ENCODE data around the gene ARCN1. TPM values are rescaled to one million over a fixed set of nuclear protein-coding genes. Genes with fewer than 3 reads are reported as not detected.

ARCN1 gene
- total RNA-seq, 1 experiment from 2014 or later: 136 TPM

DNA sequence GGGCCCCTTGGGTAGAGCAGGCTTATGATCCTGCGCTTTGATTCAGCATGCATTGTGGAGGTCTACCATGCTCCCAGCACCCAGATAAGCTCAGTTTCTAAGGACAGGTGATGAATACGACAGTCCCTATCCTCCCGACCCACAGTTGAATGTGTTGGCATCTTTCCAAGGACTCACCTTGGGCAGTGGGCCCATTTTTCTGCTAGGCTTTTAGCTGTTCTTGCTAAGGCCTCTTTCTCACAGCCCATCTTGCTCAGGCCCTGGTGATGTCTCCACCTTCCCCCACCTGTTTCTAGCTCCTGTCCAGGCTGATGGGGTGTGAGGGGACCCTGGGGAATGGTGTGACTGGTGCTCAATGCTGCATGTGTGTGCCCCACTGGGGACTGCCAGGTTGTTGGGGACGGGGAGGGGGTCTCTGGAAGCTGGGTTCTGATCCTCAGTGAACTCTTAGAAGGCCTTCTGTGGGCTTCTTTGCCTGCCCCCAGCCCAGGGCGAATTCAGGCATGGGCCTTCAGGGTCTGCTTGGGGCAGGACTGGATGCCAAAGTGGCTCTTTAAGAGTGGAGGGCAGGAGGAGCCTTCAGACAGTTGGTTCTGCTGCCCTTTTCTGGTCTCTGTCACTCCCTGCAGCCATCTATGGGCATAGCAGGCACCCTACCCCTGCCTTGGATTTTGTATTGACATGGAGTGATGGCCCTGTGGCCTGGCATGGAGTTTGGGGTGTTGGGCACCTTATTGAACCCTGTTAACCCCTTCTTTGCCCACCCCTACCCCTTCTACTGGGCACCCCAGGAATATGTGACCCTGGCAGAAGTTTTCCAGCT, 68.3 kb downstream of the ARCN1 start:
- Histone ChIP-seq H3K36me3 (replicated peaks; ENCODE audit: control insufficient read depth, insufficient read depth, low read length) (peaks cover 29% of the 10 kb centered on the region), H3K4me3 (ENCODE audit: insufficient read depth, low read depth, low read length) (no peak overlapping the region), H3K27me3 (ENCODE audit: control insufficient read depth, insufficient read depth, low read length) (no peaks in the 10 kb centered on the region)
- no peak for DNase-seq

DNA sequence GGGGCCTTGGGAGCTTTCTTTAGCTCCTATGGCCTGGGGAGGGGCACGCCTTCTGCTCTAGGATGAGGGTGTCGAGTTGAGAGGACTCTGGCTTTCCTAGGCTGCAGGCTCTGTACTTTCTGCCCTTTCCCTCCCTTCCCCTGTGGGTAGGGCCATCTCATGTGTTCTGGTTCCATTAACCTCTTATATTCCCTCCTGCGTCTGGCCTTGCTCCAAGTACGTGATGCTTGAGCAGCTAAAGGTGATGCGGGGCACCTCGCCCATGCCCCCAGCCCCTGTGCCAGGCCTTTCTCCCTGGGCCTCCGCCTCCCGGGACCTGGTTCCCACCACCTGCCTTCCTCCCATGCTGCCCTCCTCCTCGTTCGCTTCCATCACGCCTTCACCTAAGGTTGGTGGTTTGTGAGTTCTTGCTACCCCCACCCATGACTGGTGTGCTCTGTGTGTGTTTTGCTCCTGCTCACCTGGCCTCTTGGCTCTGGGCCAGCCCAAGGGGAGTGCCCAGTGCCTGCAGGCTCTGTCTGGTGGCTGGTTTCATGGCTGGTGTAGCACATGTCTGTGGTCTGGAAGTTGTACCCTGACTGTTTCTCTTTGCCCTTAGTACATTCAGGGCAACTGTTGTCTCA, 69.3 kb downstream of the ARCN1 start:
- Histone ChIP-seq H3K4me3 (ENCODE audit: insufficient read depth, low read depth, low read length) (no peak overlapping the region), H3K36me3 (replicated peaks; ENCODE audit: control insufficient read depth, insufficient read depth, low read length) (peaks cover 25% of the 10 kb centered on the region), H3K27me3 (ENCODE audit: control insufficient read depth, insufficient read depth, low read length) (no peaks in the 10 kb centered on the region)
- DNase-seq: no peak

DNA sequence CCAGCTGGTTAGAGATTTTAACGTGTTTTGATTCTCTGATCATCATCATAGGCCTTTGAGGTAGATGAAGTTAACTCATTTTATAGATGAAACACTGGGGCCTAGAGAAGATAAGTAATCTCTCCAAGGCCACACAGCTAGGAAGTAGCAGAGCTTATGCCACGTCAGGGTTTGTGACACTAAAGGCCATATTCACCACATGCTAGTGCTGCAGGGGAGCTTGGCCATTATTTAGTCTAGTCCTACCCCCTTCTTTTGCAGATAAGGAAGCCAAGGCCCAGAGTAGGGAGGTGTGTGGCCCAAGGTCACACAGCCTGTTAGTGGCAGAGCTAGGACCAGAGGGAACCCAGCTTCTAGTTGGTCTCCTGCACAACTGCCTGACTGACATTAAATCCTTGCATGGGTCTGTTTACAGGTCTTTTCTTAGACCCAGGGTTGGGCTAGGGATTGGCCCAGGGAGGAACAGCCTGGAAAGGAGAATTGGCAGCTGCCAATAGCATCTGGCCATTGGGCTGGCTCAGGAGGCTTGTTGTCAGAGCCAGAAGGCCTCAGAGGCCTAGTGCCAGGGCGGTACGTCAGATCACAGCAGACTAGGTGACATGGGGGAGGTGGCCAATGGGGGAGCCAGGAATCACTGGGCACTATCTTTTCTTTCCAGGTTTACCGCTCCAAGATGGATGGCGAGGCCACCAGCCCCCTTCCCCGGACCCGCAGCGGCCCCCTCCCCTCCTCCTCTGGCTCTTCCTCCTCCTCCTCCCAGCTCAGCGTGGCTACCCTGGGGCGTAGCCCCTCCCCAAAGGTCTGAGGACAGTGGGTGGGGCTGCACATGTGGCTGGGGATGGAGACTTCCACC, 71.2 kb downstream of the ARCN1 start:
- H3K27me3 ChIP-seq (ENCODE audit: control insufficient read depth, insufficient read depth, low read length): no peaks in the 10 kb centered on the region
- peaks cover 23% of the 10 kb centered on the region for H3K36me3 ChIP-seq (replicated peaks; ENCODE audit: control insufficient read depth, insufficient read depth, low read length)
- no peak overlapping the region for H3K4me3 ChIP-seq (ENCODE audit: insufficient read depth, low read depth, low read length)
- no peak for DNase-seq

GRCh38 chr11:118643995-118644345, 71.8 kb downstream of the ARCN1 start:
- Histone ChIP-seq H3K36me3 (replicated peaks; ENCODE audit: control insufficient read depth, insufficient read depth, low read length) (peaks cover 25% of the 10 kb centered on the region), H3K4me3 (ENCODE audit: insufficient read depth, low read depth, low read length) (no peak overlapping the region), H3K27me3 (ENCODE audit: control insufficient read depth, insufficient read depth, low read length) (no peaks in the 10 kb centered on the region)
- no peak for DNase-seq

DNA sequence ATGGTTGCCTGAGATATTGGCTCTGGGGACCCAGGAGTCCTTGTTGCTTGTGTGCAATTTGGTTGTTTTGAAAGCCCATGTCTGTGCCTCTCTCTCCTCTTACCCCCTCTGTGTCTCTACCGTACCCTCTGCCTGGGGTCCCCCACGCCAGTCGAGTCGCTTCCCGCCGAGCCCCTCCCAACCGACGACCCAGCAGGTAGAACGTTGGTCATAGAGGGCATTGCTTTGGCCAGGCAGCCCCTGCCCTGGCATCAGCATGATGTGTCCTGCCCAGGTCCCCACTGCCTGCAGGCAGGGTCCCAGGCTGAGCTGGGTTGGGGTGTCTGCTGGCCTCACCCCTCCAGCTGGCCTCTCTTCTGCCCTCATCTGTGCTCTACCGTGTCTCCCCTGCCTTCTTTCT, 72.3 kb downstream of the ARCN1 start:
- Histone ChIP-seq H3K4me3 (ENCODE audit: insufficient read depth, low read depth, low read length) (no peak overlapping the region), H3K36me3 (replicated peaks; ENCODE audit: control insufficient read depth, insufficient read depth, low read length) (peaks cover 23% of the 10 kb centered on the region), H3K27me3 (ENCODE audit: control insufficient read depth, insufficient read depth, low read length) (no peaks in the 10 kb centered on the region)
- DNase-seq: no peak

DNA sequence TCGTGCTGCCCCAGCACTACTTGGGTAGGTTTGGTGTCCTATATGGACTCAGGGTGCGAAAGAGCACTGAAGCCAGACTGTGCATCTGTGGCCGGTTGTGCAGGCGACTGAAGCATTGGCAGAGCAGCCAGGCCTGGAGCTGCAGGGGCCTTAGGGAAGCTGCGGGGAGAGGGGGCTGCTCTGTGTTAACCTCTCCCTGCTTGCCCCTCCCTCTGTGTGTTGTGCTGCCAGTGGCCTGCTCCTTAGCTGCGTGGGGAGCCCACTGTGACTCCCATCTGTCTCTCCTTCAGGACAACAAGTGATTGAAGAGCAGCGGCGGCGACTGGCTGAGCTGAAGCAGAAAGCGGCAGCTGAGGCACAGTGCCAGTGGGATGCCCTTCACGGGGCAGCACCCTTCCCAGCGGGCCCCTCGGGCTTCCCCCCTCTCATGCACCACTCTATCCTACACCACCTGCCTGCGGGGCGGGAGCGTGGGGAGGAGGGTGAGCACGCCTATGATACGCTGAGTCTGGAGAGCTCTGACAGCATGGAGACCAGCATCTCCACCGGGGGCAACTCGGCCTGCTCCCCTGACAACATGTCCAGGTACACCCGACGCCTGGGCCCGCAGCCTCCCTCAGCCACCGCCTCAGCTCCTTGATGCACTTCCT, 73.0 kb downstream of the ARCN1 start:
- no peak for DNase-seq
- H3K27me3 ChIP-seq (ENCODE audit: control insufficient read depth, insufficient read depth, low read length): no peaks in the 10 kb centered on the region
- H3K4me3 ChIP-seq (ENCODE audit: insufficient read depth, low read depth, low read length): no peak overlapping the region
- H3K36me3 ChIP-seq (replicated peaks; ENCODE audit: control insufficient read depth, insufficient read depth, low read length): peaks cover 24% of the 10 kb centered on the region

DNA sequence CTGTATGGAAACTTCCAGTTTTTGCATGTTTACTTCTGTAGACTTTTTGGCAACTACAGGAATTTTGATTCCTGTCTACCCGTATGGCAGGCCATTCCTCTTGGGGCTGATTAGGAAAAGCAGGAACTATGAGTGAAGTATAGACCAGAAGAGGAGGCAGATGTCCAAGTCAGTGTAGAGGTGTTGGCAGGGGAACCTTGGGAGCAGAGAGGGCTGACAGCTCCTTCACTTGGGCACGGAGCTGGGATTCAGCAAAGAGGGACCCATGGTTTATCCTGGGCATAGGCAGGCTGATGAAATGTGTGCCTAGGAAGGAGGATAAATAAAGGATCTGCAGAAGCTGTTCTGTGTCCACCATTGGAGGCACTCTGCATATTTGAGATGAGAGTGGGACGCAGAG, 74.2 kb downstream of the ARCN1 start:
- Histone ChIP-seq H3K36me3 (replicated peaks; ENCODE audit: control insufficient read depth, insufficient read depth, low read length) (peaks cover 29% of the 10 kb centered on the region), H3K4me3 (ENCODE audit: insufficient read depth, low read depth, low read length) (no peak overlapping the region), H3K27me3 (ENCODE audit: control insufficient read depth, insufficient read depth, low read length) (no peaks in the 10 kb centered on the region)
- no peak for DNase-seq

- no peak for DNase-seq
- Histone ChIP-seq H3K27me3 (ENCODE audit: control insufficient read depth, insufficient read depth, low read length) (no peaks in the 10 kb centered on the region), H3K36me3 (replicated peaks; ENCODE audit: control insufficient read depth, insufficient read depth, low read length) (peaks cover 31% of the 10 kb centered on the region), H3K4me3 (ENCODE audit: insufficient read depth, low read depth, low read length) (no peak overlapping the region)
These were observed 76.1 kb downstream of the ARCN1 start for GRCh38 chr11:118648291-118648690.

- H3K4me3 ChIP-seq (ENCODE audit: insufficient read depth, low read depth, low read length): no peak overlapping the region
- H3K27me3 ChIP-seq (ENCODE audit: control insufficient read depth, insufficient read depth, low read length): no peaks in the 10 kb centered on the region
- H3K36me3 ChIP-seq (replicated peaks; ENCODE audit: control insufficient read depth, insufficient read depth, low read length): peaks cover 25% of the 10 kb centered on the region
- no peak for DNase-seq
These were observed 77.7 kb downstream of the ARCN1 start for GRCh38 chr11:118649941-118650340.

DNA sequence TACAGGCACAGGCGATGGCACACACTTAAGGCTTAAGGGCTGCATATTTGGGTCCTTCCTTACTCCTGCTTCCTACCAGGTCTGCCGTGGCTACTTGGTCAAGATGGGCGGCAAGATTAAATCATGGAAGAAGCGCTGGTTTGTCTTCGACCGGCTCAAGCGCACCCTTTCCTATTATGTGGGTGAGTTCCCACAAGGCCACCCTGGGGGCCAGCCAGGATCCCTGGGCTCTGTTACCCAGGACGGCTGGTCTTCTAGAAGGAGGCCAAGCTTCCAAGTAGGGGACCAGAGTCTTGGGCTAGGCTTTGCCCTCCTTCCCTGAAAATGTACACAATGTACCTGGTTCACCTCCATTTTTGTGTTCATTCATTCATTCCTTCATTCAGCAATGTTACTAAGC, 78.2 kb downstream of the ARCN1 start:
- Histone ChIP-seq H3K36me3 (replicated peaks; ENCODE audit: control insufficient read depth, insufficient read depth, low read length) (peaks cover 22% of the 10 kb centered on the region), H3K4me3 (ENCODE audit: insufficient read depth, low read depth, low read length) (no peak overlapping the region), H3K27me3 (ENCODE audit: control insufficient read depth, insufficient read depth, low read length) (no peaks in the 10 kb centered on the region)
- no peak for DNase-seq

- peaks cover 24% of the 10 kb centered on the region for H3K36me3 ChIP-seq (replicated peaks; ENCODE audit: control insufficient read depth, insufficient read depth, low read length)
These were observed 79.6 kb downstream of the ARCN1 start for GRCh38 chr11:118651820-118652219.

More at GRCh38 chr11:118651820-118652219, 79.6 kb downstream of the ARCN1 start:
- Histone ChIP-seq H3K27me3 (ENCODE audit: control insufficient read depth, insufficient read depth, low read length) (no peaks in the 10 kb centered on the region), H3K4me3 (ENCODE audit: insufficient read depth, low read depth, low read length) (no peak overlapping the region)
- no peak for DNase-seq

Other genes with a start within 250 kb of the ARCN1 start
- gene CD3D, start 229.7 kb upstream of the ARCN1 start, total RNA-seq (2014; rRNA removed; shearing (Covaris generic)): 1.5 TPM in 1 of 2 replicates, not detected in the other
- not detected in 2 replicates for gene CD3G, start 228.1 kb upstream of the ARCN1 start, total RNA-seq (2014; rRNA removed; shearing (Covaris generic))
- gene UBE4A, start 212.8 kb upstream of the ARCN1 start, total RNA-seq (2014; rRNA removed; shearing (Covaris generic)): 34.3 and 39.1 TPM in 2 replicates
- gene ATP5MG, start 170.8 kb upstream of the ARCN1 start, total RNA-seq (2014; rRNA removed; shearing (Covaris generic)): 98.8 and 118 TPM in 2 replicates
- 20.6 and 31.1 TPM in 2 replicates for gene KMT2A, start 135.9 kb upstream of the ARCN1 start, total RNA-seq (2014; rRNA removed; shearing (Covaris generic))
- not detected in 2 replicates for gene TTC36, start 44.9 kb upstream of the ARCN1 start, total RNA-seq (2014; rRNA removed; shearing (Covaris generic))
- gene TMEM25, start 41.2 kb upstream of the ARCN1 start, total RNA-seq (2014; rRNA removed; shearing (Covaris generic)): 17.5 and 23.5 TPM in 2 replicates
- gene IFT46, start 6.5 kb upstream of the ARCN1 start, total RNA-seq (2014; rRNA removed; shearing (Covaris generic)): 3.9 and 8.9 TPM in 2 replicates
- gene PHLDB1, start 35.2 kb downstream of the ARCN1 start, total RNA-seq (2014; rRNA removed; shearing (Covaris generic)): 48.7 and 55.0 TPM in 2 replicates
- gene TREH, start 107.2 kb downstream of the ARCN1 start, total RNA-seq (2014; rRNA removed; shearing (Covaris generic)): not detected in 2 replicates
- 72.1 and 118 TPM in 2 replicates for gene DDX6, start 218.8 kb downstream of the ARCN1 start, total RNA-seq (2014; rRNA removed; shearing (Covaris generic))

All from H7 (cell line).